BLaER1 (cell line): ENCODE data around the gene PKP3.
"Not testable (repeated sequence)": the region's sequence is repeated elsewhere in the genome, so short reads cannot be mapped to it uniquely, and the experiment has no call there.

Source experiments
- H3K27ac ChIP-seq: shearing (Covaris generic); formaldehyde crosslinking; 2 replicates; pipeline ENCODE4 v1.8.1; 2022
- H3K27me3 ChIP-seq: shearing (Covaris generic); formaldehyde crosslinking; 2 replicates; pipeline ENCODE4 v1.8.1; 2022
- H3K36me3 ChIP-seq: shearing (Covaris generic); formaldehyde crosslinking; 2 replicates; pipeline ENCODE4 v1.8.1; 2022
- H3K4me1 ChIP-seq: shearing (Covaris generic); formaldehyde crosslinking; 2 replicates; pipeline ENCODE4 v1.8.1; 2022
- H3K4me2 ChIP-seq: shearing (Covaris generic); formaldehyde crosslinking; 2 replicates; pipeline ENCODE4 v1.8.1; 2022
- H3K4me3 ChIP-seq: shearing (Covaris generic); formaldehyde crosslinking; 2 replicates; pipeline ENCODE4 v1.8.1; 2022
- H3K9ac ChIP-seq: shearing (Covaris generic); formaldehyde crosslinking; 2 replicates; pipeline ENCODE4 v1.8.1; 2022
- H3K9me3 ChIP-seq: shearing (Covaris generic); formaldehyde crosslinking; 2 replicates; pipeline ENCODE4 v1.8.1; 2022
- H4K20me1 ChIP-seq: shearing (Covaris generic); formaldehyde crosslinking; 2 replicates; pipeline ENCODE4 v1.8.1; 2022
- Cebpa-rat ChIP-seq: shearing (Covaris generic); IDR thresholded peaks from 2 replicates; pipeline ENCODE4 v1.8.1; 2022

PKP3 gene

GRCh38 chr11:353179-353873 lies 40.7 kb upstream of the PKP3 start:
- Histone ChIP-seq H3K9me3 (no peaks in the 10 kb centered on the region), H3K36me3 (no peaks in the 10 kb centered on the region), H3K4me3 (no peak overlapping the region), H3K27me3 (no peaks in the 10 kb centered on the region), H3K9ac (no peak overlapping the region), H3K4me1 (peaks cover 70% of the 10 kb centered on the region), H4K20me1 (no peaks in the 10 kb centered on the region), H3K4me2 (no peak overlapping the region; the same call in 1 of the 2 replicates), H3K27ac (peak overlapping the region; percentile 37; the same call in 1 of the 2 replicates)
- TF ChIP-seq Cebpa-rat: no peak

- peak overlapping the region; percentile 100 for H3K27ac ChIP-seq
- H4K20me1 ChIP-seq: no peaks in the 10 kb centered on the region
- no peaks in the 10 kb centered on the region for H3K27me3 ChIP-seq
- H3K4me2 ChIP-seq: peak overlapping the region; percentile 100
- peaks cover 7% of the 10 kb centered on the region for H3K9me3 ChIP-seq
- no peak for TF ChIP-seq Cebpa-rat
- peak overlapping the region; percentile 94 for H3K9ac ChIP-seq
- H3K4me3 ChIP-seq: peak overlapping the region; percentile 67
- H3K4me1 ChIP-seq: peaks cover 74% of the 10 kb centered on the region
- no peaks in the 10 kb centered on the region for H3K36me3 ChIP-seq
These were observed 38.2 kb upstream of the PKP3 start for GRCh38 chr11:355581-356458.

GRCh38 chr11:356610-357009 lies 37.4 kb upstream of the PKP3 start:
- 0 out of 2 replicates have a peak overlapping the region, but pooled peaks have one; percentile 100 for H3K4me2 ChIP-seq

DNA sequence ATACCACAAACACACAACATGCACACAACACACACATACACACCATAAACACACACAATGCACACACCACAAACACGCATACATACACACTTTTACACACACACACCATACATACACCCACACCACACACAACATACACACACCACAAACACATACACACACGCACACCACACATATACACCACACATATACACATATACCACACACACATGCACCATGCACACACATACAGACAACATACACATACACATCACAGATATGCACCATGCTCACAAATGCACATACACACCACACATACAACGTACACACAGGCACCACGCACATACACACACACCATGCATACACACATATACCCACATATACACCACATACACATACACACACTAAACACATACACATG lies 36.4 kb upstream of the PKP3 start:
- Histone ChIP-seq H3K4me1 (peaks cover 75% of the 10 kb centered on the region), H3K9me3 (peaks cover 17% of the 10 kb centered on the region), H3K27ac (no peak overlapping the region), H4K20me1 (no peaks in the 10 kb centered on the region), H3K9ac (no peak overlapping the region), H3K27me3 (no peaks in the 10 kb centered on the region), H3K36me3 (no peaks in the 10 kb centered on the region), H3K4me3 (no peak overlapping the region), H3K4me2 (peak overlapping the region; percentile 50; the same call in 1 of the 2 replicates)
- TF ChIP-seq Cebpa-rat: no peak

More at GRCh38 chr11:356610-357009, 37.4 kb upstream of the PKP3 start:
- TF ChIP-seq Cebpa-rat: no peak
- no peak overlapping the region for H3K27ac ChIP-seq
- H3K9me3 ChIP-seq: peaks cover 15% of the 10 kb centered on the region
- no peaks in the 10 kb centered on the region for H3K36me3 ChIP-seq
- no peaks in the 10 kb centered on the region for H4K20me1 ChIP-seq
- H3K9ac ChIP-seq: no peak overlapping the region
- H3K4me1 ChIP-seq: peaks cover 74% of the 10 kb centered on the region
- no peaks in the 10 kb centered on the region for H3K27me3 ChIP-seq
- H3K4me3 ChIP-seq: no peak overlapping the region

DNA sequence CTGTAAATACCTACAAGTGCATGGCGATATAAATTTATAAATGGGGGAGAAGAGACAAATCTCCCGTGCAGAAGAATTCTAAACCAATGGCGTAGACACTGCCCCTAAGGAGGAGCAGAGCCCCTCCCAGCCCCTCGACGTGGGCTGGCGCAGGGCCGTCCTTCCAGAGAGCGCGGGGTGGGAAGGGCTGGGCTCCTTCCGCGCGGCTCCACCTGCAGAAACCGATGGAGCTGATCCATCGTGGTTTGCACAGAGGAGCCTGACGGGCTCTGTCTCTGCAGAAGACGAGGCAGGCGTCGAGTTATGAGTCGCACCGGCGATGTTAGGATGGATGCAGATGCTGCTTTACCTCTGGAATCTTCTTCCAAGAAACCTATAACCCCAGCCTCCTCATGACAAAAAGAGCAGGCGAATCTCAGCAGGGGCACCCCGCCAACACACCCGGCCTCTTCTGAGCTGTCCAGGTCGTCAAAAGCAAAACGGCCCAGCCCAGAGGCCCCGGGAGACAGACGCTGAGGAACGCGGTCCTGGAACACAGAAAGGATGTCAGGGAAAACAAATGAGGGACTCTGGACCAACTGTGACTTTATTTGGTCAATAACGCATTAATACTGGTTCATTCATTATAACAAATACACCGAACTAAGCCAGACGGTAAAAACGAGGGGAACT lies 35.7 kb upstream of the PKP3 start:
- Histone ChIP-seq H4K20me1 (no peaks in the 10 kb centered on the region), H3K27me3 (no peaks in the 10 kb centered on the region), H3K4me2 (peak overlapping the region; percentile 50), H3K4me3 (no peak overlapping the region), H3K27ac (no peak overlapping the region), H3K4me1 (peaks cover 73% of the 10 kb centered on the region), H3K9ac (no peak overlapping the region), H3K9me3 (peaks cover 17% of the 10 kb centered on the region), H3K36me3 (no peaks in the 10 kb centered on the region)
- TF ChIP-seq Cebpa-rat: no peak

- Histone ChIP-seq H3K4me1 (peaks cover 66% of the 10 kb centered on the region), H3K4me3 (no peak overlapping the region), H3K9ac (no peak overlapping the region), H3K4me2 (peak overlapping the region; percentile 50), H3K9me3 (peaks cover 17% of the 10 kb centered on the region), H3K27me3 (no peaks in the 10 kb centered on the region), H3K36me3 (no peaks in the 10 kb centered on the region), H4K20me1 (no peaks in the 10 kb centered on the region), H3K27ac (no peak overlapping the region)
- no peak for TF ChIP-seq Cebpa-rat
These were observed 34.8 kb upstream of the PKP3 start for GRCh38 chr11:359181-359714.

- Histone ChIP-seq H3K9ac (no peak overlapping the region), H3K9me3 (peaks cover 17% of the 10 kb centered on the region), H3K27ac (peak overlapping the region; percentile 64), H3K4me1 (peaks cover 57% of the 10 kb centered on the region), H4K20me1 (no peaks in the 10 kb centered on the region), H3K27me3 (no peaks in the 10 kb centered on the region), H3K4me2 (peak overlapping the region; percentile 34), H3K4me3 (no peak overlapping the region), H3K36me3 (no peaks in the 10 kb centered on the region)
- no peak for TF ChIP-seq Cebpa-rat
These were observed 33.4 kb upstream of the PKP3 start for GRCh38 chr11:360326-361280.

DNA sequence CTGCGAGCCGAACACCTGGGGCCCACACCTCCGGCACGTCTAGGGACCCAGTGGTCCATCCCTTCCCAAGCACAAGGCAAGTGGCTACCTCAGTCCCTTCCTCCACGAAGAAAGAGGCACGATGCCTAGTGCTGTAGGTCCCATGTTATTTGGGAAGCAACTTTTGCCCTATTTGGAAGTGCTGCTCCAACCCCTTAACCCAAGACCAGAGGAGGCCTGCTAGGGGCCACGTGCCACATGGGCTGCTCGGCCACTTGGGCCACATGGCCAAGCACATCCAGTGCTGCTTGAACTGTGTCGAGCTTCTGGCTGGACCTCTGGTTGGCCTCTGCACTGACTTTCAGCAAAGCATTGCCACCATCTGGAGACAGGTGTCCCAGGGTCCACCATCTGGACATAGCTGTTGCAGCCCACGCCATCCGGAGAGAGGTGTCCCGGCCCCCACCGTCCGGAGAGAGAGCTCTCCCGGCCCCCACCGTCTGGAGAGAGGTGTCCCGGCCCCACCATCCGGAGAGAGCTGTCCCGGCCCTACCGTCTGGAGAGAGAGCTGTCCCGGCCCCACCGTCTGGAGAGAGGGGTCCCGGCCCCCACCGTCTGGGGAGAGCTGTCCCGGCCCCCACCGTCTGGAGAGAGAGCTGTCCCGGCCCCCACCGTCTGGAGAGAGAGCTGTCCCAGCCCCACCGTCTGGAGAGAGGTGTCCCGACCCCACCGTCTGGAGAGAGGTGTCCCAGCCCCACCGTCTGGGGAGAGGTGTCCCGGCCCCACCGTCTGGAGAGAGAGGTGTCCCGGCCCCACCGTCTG lies 31.2 kb upstream of the PKP3 start:
- Histone ChIP-seq H3K4me3 (no peak overlapping the region), H3K4me2 (peak overlapping the region; percentile 62), H3K4me1 (peaks cover 53% of the 10 kb centered on the region), H3K9ac (peak overlapping the region; percentile 38; the same call in 1 of the 2 replicates), H3K36me3 (no peaks in the 10 kb centered on the region), H3K27ac (peak overlapping the region; percentile 60), H4K20me1 (no peaks in the 10 kb centered on the region), H3K27me3 (peaks cover 12% of the 10 kb centered on the region), H3K9me3 (peaks cover 17% of the 10 kb centered on the region)
- TF ChIP-seq Cebpa-rat: no peak

DNA sequence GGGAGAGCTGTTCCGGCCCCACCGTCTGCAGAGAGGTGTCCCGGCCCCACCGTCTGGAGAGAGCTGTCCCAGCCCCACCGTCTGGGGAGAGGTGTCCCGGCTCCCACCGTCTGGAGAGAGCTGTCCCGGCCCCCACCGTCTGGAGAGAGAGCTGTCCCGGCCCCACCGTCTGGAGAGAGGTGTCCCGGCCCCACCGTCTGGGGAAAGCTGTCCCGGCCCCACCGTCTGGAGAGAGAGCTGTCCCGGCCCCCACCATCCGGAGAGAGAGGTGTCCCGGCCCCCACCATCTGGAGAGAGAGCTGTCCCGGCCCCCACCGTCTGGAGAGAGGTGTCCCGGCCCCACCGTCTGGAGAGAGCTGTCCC lies 30.6 kb upstream of the PKP3 start:
- peaks cover 53% of the 10 kb centered on the region for H3K4me1 ChIP-seq
- H3K36me3 ChIP-seq, H3K4me3 ChIP-seq, H4K20me1 ChIP-seq, H3K9ac ChIP-seq, H3K4me2 ChIP-seq: not testable (repeated sequence)
- peaks cover 18% of the 10 kb centered on the region for H3K27me3 ChIP-seq
- H3K9me3 ChIP-seq: peaks cover 17% of the 10 kb centered on the region
- H3K27ac ChIP-seq: 0 out of 2 replicates have a peak overlapping the region, but pooled peaks have one; percentile 60
